SHP77 treated with DMSO at 0.1 percent for 48 hours (cell line): ENCODE data around the gene HMGXB4.

Source experiments
- DNase-seq: peaks from one replicate; lab custom pipeline; 2025; lab: John Stamatoyannopoulos, UW

HMGXB4 gene

GRCh38 chr22:35326854-35327562 lies 69.7 kb downstream of the HMGXB4 start:
- DNase-seq: no peak

GRCh38 chr22:35327690-35328471 lies 70.6 kb downstream of the HMGXB4 start:
- DNase-seq: no peak

- no peak for DNase-seq
These were observed 71.2 kb downstream of the HMGXB4 start for GRCh38 chr22:35328472-35328885.

- no peak for DNase-seq
These were observed 72.0 kb downstream of the HMGXB4 start for GRCh38 chr22:35329114-35329847.

DNA sequence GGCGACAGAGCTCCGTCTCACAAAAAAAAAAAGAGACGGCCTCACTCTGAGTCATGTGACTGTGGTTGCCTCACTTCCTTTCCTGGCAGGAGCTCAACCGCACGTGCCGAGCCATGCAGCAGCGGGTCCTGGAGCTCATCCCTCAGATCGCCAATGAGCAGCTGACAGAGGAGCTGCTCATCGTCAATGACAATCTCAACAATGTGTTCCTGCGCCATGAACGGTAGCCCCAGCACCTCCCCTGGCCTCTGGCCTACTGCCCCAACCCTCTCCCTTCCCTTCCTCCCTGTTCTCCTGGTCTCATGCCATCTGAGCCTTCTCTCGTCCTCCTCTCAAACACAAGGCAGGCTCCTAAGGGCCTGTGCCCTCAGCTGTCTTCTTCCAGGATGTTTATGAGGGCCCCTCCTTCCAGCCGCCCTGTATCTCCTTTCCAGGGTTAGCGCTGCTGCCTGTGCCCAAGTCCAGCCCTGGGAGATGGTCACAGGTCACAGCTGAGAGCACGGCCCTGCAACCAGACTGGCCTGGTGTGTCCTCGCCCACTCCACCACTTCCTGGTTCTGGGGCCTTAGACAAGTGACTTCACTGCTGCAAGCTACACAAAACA lies 73.1 kb downstream of the HMGXB4 start:
- DNase-seq: no peak

- DNase-seq: no peak
These were observed 75.0 kb downstream of the HMGXB4 start for GRCh38 chr22:35332278-35332677.

DNA sequence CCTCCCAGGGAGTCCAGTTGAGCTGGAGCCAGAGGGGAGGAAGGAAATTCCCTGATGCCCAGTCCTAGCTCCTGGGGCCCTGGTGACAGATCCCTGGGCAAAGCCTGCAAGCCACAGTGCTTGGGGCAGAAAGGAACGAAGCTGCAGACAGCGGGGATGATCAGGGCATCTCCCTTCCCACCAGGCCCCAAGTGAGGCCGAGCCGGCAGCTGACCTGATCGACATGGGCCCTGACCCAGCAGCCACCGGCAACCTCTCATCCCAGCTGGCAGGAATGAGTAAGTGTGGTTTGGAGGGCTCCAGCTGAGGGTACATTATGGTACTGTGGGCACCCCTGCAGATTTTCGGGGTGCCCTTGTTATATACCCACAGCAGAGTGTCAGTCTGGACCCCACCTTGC lies 75.9 kb downstream of the HMGXB4 start:
- DNase-seq: no peak

DNA sequence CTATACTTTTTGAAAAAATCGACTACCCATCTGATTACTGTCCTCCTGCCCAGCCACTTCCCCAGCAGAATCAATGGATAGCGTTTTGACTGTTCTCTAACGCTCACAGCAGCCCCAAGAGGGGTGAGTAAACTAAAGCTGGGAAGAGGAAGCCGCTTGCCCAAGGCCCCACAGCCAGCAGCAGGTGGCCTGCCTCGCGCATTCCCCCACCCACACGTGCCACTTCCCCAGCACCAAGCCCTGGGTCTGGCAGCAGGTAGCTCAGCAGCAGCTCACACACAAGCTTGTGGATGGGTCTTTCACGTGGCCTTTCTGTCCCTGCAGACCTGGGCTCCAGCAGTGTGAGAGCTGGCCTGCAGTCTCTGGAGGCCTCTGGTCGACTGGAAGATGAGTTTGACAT lies 76.7 kb downstream of the HMGXB4 start:
- DNase-seq: no peak

GRCh38 chr22:35335468-35335867 lies 78.2 kb downstream of the HMGXB4 start:
- DNase-seq: no peak

- DNase-seq: no peak
These were observed 78.9 kb downstream of the HMGXB4 start for GRCh38 chr22:35335936-35336781.

GRCh38 chr22:35337932-35338331 lies 80.6 kb downstream of the HMGXB4 start:
- DNase-seq: no peak

- no peak for DNase-seq
These were observed 84.0 kb downstream of the HMGXB4 start for GRCh38 chr22:35341090-35341874.

DNA sequence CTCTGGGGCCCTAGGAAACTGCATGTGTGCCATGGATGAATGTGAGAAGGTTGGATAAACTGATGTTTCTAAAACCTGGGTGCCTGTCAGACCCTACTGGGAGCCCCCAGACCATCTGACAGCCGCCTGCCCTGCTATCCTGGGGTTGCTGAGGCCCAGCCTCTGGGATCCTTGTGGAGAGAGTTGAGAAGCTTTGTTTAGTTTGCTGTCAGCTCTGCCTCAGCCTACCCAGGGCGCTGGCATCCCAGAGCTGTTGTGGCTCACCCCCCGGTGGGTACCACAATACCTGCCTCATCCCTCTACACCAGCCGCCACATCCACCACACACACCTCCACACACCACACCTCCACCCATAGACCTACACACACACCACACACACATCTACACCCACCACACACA lies 85.1 kb downstream of the HMGXB4 start:
- DNase-seq: no peak

GRCh38 chr22:35343664-35344550 lies 86.6 kb downstream of the HMGXB4 start:
- DNase-seq: no peak

GRCh38 chr22:35344956-35345690 lies 87.8 kb downstream of the HMGXB4 start:
- no peak for DNase-seq
